Smooth muscle cell (in vitro differentiated cells): ENCODE results near the gene SAMM50. TPM values are rescaled to one million over a fixed set of nuclear protein-coding genes. Genes with fewer than 3 reads are reported as not detected.

Experiments
- DNase-seq: peaks from one replicate; lab custom pipeline; 2025; ENCODE audit not compliant: unreplicated experiment; lab: John Stamatoyannopoulos, UW
- H2AFZ ChIP-seq: fragments of 200-600 bp; sonication (generic); 2 replicates; pipeline ENCODE4 v1.6.0; 2016; ENCODE audit warnings: antibody characterized with exemption, low read depth, mild to moderate bottlenecking
- H3F3A ChIP-seq: fragments of 200-600 bp; sonication (generic); 2 replicates; pipeline ENCODE4 v1.6.0; 2017; ENCODE audit warnings: antibody characterized with exemption, low read depth
- H3K27ac ChIP-seq: fragments of 200-600 bp; sonication (generic); 2 replicates; pipeline ENCODE4 v1.5.1; 2016; ENCODE audit warnings: low read depth, mild to moderate bottlenecking
- H3K27me3 ChIP-seq: fragments of 200-600 bp; sonication (generic); 2 replicates; pipeline ENCODE4 v1.6.1; 2016; ENCODE audit warnings: low read depth, mild to moderate bottlenecking
- H3K36me3 ChIP-seq: fragments of 200-600 bp; sonication (generic); 2 replicates; pipeline ENCODE4 v1.5.1; 2016; ENCODE audit warnings: low read depth
- H3K4me1 ChIP-seq: fragments of 200-600 bp; sonication (generic); 2 replicates; pipeline ENCODE4 v1.5.1; 2016; ENCODE audit warnings: low read depth
- H3K4me2 ChIP-seq: fragments of 200-600 bp; sonication (generic); 2 replicates; pipeline ENCODE4 v1.6.0; 2016; ENCODE audit warnings: mild to moderate bottlenecking
- H3K4me3 ChIP-seq: fragments of 200-600 bp; sonication (generic); 2 replicates; pipeline ENCODE4 v1.5.1; 2016; ENCODE audit warnings: mild to moderate bottlenecking
- H3K79me2 ChIP-seq: fragments of 200-600 bp; sonication (generic); 2 replicates; pipeline ENCODE4 v1.6.0; 2016; ENCODE audit warnings: low read depth, mild to moderate bottlenecking
- H3K9ac ChIP-seq: fragments of 200-600 bp; sonication (generic); 2 replicates; pipeline ENCODE4 v1.6.0; 2016; ENCODE audit warnings: low read depth
- H3K9me3 ChIP-seq: fragments of 200-600 bp; sonication (generic); replicated peaks from 2 replicates; pipeline ENCODE4 v1.5.1; 2016; ENCODE audit warnings: low read depth
- H4K20me1 ChIP-seq: fragments of 200-600 bp; sonication (generic); 2 replicates; pipeline ENCODE4 v1.6.0; 2016; ENCODE audit warnings: low read depth
- WGBS: methylation state at CpG from one replicate; pipeline ENCODE4 v1.1.7; 2016; ENCODE audit warnings: low lambda C conversion rate; 5-methylcytosine and 5-hydroxymethylcytosine counted together
- polyA plus RNA-seq: library from polyadenylated mRNA; unstranded; fragments of >200 nt; fragmentation: Nextera tagmentation; extraction: Ambion mirVana; gene quantifications from 2 replicates; pipeline ENCODE4 v1.2.1, GENCODE V29; 2016
- total RNA-seq: library from RNA; depleted of rRNA; stranded (reverse); fragments of >200 nt; gene quantifications from 2 replicates; pipeline ENCODE4 v1.2.3, GENCODE V29; 2014
- TF ChIP-seq, protein P1 (sequence below): fragments of 200-600 bp; sonication (generic); IDR thresholded peaks from 2 replicates; pipeline ENCODE4 v1.5.1; 2017; ENCODE audit warnings: borderline replicate concordance, mild to moderate bottlenecking, antibody characterized with exemption; ENCODE audit not compliant: insufficient read depth, poor library complexity, severe bottlenecking

SAMM50 gene
- total and polyA plus RNA-seq, 2 experiments from 2014 or later = 43.6 to 56.1 TPM

DNA sequence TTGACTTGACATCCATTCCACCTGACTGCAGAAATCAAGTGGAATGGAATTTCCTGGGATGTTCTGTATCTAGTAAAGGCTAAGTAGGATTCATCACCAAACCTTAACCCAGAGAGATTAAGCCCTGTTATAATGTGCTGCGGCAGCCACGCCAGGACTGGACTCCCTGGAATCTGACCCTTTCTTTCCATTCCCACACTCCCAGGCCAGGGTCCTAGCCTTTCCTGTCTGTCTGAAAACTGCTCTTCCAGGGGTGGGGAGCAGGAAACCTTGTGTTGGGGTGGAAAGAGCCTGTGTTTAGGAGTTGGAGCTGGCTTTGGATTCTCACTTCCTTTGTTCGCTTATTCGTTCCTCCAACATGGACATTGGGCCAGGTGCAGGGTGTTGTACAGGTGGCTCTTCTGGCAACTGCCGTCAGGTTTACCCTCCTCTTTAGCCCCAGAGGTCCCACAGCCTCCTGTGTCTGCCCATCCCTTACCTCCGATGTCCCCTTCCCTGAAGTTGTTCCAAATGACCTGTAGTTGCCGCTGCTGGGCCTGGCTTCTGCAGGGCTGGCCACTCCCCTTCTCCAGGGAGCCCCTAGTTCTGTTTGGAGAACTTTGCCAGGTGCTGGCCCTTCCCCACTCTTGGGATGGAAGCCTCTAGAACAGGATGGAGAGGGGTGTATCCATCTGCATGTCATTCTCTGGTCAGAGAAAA is 48.3 kb downstream of the SAMM50 start:
- Histone ChIP-seq H3F3A (no peaks in the 10 kb centered on the region), H3K4me1 (no peaks in the 10 kb centered on the region), H3K4me2 (no peak overlapping the region), H3K9ac (no peak overlapping the region), H3K27ac (no peak overlapping the region), H2AFZ (no peak overlapping the region), H3K36me3 (no peaks in the 10 kb centered on the region), H3K79me2 (no peaks in the 10 kb centered on the region), H3K4me3 (no peak overlapping the region), H3K27me3 (no peaks in the 10 kb centered on the region), H3K9me3 (no peaks in the 10 kb centered on the region), H4K20me1 (no peaks in the 10 kb centered on the region)
- DNase-seq = no peak
- TF ChIP-seq, protein P1, sequence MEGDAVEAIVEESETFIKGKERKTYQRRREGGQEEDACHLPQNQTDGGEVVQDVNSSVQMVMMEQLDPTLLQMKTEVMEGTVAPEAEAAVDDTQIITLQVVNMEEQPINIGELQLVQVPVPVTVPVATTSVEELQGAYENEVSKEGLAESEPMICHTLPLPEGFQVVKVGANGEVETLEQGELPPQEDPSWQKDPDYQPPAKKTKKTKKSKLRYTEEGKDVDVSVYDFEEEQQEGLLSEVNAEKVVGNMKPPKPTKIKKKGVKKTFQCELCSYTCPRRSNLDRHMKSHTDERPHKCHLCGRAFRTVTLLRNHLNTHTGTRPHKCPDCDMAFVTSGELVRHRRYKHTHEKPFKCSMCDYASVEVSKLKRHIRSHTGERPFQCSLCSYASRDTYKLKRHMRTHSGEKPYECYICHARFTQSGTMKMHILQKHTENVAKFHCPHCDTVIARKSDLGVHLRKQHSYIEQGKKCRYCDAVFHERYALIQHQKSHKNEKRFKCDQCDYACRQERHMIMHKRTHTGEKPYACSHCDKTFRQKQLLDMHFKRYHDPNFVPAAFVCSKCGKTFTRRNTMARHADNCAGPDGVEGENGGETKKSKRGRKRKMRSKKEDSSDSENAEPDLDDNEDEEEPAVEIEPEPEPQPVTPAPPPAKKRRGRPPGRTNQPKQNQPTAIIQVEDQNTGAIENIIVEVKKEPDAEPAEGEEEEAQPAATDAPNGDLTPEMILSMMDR = no peak
- WGBS = 72% methylated on average over 7 of the region's 7 CpGs

DNA sequence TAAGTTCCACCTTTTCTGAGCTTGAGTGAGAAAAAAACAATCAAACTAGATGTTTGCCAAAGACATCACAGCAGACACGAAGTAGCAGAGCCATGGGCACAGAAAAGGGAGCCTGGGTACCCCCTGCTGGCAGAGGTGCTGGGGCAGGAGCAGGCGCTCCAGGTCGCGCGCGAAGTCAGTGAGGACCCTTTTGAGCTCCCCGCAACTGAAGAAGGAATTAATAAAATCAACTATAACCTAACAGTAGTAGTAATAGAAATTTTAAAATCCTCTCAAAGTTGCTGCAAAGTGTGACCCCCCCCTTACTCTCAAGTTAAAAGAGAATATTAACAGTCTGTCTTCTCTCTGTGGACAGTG is 48.8 kb downstream of the SAMM50 start:
- no peak overlapping the region for H3K27ac ChIP-seq
- 95% methylated on average over 7 of the region's 7 CpGs for WGBS
- TF ChIP-seq, protein P1 = no peak

DNA sequence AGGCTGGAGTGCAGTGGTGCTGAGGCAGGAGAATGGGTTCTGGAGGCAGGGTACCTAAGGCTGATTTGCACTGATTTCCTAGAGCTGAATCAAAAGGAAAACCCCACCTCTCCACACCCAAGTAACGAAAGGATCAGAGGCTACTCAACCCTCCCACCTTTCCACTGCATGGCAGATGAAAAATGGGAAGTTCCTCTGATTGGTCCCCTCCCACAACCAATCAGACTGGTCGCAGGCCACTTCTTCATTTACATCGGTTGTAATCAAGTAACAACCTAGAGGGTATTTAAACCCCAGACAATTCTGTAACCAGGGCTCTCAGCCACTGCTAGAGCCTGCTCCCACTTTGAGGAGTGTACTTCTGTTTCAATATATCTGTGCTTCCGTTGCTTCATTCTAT is 50.3 kb downstream of the SAMM50 start:
- no peak overlapping the region for H3K4me3 ChIP-seq
- TF ChIP-seq, protein P1 = no peak
- H3K36me3 ChIP-seq = no peaks in the 10 kb centered on the region
- no peaks in the 10 kb centered on the region for H3K9me3 ChIP-seq
- H2AFZ ChIP-seq = no peak overlapping the region
- H4K20me1 ChIP-seq = no peaks in the 10 kb centered on the region
- no peak overlapping the region for H3K4me2 ChIP-seq
- no peak overlapping the region for H3K9ac ChIP-seq
- H3K27me3 ChIP-seq = no peaks in the 10 kb centered on the region
- H3K79me2 ChIP-seq = no peaks in the 10 kb centered on the region
- WGBS = 96% methylated on average over 4 of the region's 4 CpGs
- no peak overlapping the region for H3K27ac ChIP-seq
- DNase-seq = no peak
- no peaks in the 10 kb centered on the region for H3F3A ChIP-seq
- H3K4me1 ChIP-seq = no peaks in the 10 kb centered on the region

More for the DNA sequence above, 48.8 kb downstream of the SAMM50 start:
- Histone ChIP-seq H3K9ac (no peak overlapping the region), H2AFZ (no peak overlapping the region), H3K27me3 (no peaks in the 10 kb centered on the region), H3K4me2 (no peak overlapping the region), H3K79me2 (no peaks in the 10 kb centered on the region), H3K4me1 (no peaks in the 10 kb centered on the region), H3K4me3 (no peak overlapping the region), H3K36me3 (no peaks in the 10 kb centered on the region), H4K20me1 (no peaks in the 10 kb centered on the region), H3K9me3 (no peaks in the 10 kb centered on the region), H3F3A (no peaks in the 10 kb centered on the region)
- no peak for DNase-seq

DNA sequence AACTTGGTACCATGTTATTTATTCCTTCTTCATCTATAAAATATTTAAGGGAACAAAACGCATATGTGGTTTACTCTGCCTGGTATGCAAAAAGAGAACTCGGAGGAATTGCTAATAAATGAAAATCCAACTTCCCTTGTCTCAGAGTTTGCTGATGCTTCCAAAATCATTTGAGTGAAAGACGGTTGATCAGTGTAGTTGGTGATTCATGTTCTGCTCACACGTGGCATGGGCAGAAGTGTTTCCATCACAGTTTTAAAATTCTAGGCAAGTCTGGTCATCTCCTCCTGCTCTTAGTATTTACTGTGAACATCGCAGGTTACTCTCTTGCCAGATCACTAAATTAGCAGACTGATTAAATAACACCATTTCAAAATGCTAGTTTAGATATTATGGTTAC is 56.9 kb downstream of the SAMM50 start:
- Histone ChIP-seq H3K27ac (no peak overlapping the region), H3K4me3 (no peak overlapping the region), H3K4me1 (no peaks in the 10 kb centered on the region), H3K9me3 (no peaks in the 10 kb centered on the region), H3K79me2 (no peaks in the 10 kb centered on the region), H3F3A (no peaks in the 10 kb centered on the region), H2AFZ (no peak overlapping the region), H3K9ac (no peak overlapping the region), H3K36me3 (no peaks in the 10 kb centered on the region), H3K27me3 (no peaks in the 10 kb centered on the region), H4K20me1 (no peaks in the 10 kb centered on the region), H3K4me2 (no peak overlapping the region)
- 79% methylated on average over 5 of the region's 5 CpGs for WGBS
- DNase-seq = no peak
- TF ChIP-seq, protein P1 = no peak
